Stimulated activated CD8-positive, alpha-beta memory T cell treated with anti-CD3 and anti-CD28 coated beads, Interleukin-12 subunit alpha, Interleukin-12 subunit beta, amount 100 ng/mL, for 24 hours (primary cell): ENCODE data around the gene RETREG1.
"Not testable (repeated sequence)": the region's sequence is repeated elsewhere in the genome, so short reads cannot be mapped to it uniquely, and the experiment has no call there.

Experiments used
- DNase-seq: peaks from one replicate; pipeline ENCODE4 v3.0.0-alpha.2; 2020; ENCODE audit errors: extremely low read depth

The RETREG1 gene

GRCh38 chr5:16456103-16456832 is 160.5 kb downstream of the RETREG1 start:
- DNase-seq, result no peak

DNA sequence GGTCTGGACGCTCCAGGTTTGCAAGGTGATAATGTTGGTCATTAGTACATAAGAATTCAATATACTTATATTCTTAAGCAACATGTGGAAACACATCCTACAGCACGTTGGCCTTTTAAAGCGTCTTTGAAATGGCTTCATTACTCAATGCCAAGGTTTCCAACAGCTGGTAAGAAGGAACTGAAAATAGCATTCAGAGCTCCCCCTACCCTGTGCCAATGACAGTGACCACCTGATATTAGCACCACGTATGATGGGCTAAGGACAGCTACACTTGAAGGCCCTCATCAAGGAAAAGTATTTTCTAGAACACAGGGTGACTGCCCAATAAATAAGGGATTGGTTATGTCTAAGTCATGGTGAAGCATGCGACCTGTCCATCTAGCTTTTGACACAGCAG is 161.1 kb downstream of the RETREG1 start:
- DNase-seq, result no peak

- no peak for DNase-seq
Measured at GRCh38 chr5:16454686-16455085, 162.1 kb downstream of the RETREG1 start.

- no peak for DNase-seq
Measured at GRCh38 chr5:16453609-16454008, 163.2 kb downstream of the RETREG1 start.

DNA sequence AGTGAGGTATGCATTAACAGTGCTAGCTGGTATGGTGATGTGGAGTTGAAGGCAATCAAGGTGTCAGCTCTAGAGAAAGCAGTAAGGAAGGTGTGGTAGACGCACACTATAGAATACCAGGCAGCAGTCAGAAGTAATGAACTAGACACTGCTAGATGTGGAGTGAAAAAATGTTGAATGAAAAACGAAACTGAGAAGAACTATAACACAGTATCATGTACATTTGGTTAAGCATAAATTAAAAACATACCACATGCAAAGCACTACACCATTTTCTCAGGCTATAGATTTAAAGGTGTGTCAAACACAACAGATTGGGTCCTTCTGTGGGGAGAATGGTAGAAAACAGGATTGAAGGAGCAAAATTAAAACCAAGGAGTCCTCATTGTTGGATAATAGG is 166.6 kb downstream of the RETREG1 start:
- no peak for DNase-seq

DNA sequence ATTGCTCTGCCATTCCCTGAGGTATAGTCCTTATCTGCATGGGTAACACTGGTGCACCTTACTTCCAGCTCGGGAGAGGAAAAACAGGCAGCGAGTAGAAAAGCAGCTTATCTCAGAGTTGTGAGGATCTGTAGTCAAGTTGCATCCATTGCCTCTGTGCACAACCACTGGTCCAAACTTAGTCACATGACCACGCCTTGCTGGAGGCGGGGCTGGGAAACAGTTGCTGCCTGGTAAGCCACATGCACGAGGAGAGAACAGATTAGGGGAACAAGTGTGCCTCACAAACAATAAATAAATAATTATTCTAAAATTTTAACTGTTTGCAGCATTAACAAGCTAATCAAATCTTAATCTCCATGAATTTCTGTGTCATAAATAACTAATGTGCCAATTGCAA is 169.8 kb downstream of the RETREG1 start:
- no peak for DNase-seq

DNA sequence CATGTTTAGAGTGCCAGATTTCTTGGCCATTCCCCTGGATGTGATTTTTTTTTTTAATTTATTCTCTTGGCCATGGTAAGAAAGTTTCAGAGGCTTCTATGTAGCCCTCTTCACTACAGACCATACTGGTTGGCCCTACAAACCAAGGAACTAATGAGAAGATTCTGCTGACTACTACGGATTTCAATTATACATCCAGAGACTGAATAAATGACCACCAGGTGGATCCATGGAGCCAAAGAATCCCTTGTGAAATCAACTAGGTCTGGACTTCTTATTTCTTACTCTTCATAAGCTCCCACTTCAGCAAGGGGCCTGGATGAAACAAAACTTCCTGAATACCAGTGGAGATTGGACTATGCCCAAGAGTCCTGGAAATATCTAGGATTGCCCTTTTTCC is 178.8 kb downstream of the RETREG1 start:
- no peak for DNase-seq

DNA sequence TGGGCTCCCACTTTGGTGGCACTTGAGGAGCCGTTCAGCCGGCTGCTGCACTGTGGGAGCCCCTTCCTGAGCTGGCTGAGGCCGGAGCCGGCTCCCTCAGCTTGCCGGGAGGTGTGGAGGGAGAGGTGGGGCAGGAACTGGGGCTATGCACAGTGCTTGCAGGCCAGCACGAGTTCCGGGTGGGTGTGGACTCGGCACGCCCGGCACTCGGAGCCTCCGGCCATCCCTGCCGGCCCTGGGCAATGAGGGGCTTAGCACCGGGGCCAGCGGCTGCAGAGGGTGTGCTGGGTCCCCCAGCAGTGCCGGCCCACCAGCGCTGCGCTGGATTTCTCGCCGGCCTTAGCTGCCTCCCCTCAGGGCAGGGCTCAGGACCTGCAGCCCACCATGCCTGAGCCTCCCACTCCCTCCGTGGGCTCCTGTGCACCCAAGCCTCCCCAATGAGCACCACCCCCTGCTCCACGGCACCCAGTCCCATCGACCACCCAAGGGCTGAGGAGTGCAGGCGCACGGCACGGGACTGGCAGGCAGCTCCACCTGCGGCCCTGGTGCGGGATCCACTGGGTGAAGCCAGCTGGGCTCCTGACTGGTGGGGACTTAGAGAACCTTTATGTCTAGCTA is 180.6 kb downstream of the RETREG1 start:
- DNase-seq, result not testable (repeated sequence)

GRCh38 chr5:16431490-16431889 is 185.3 kb downstream of the RETREG1 start:
- DNase-seq, result no peak

DNA sequence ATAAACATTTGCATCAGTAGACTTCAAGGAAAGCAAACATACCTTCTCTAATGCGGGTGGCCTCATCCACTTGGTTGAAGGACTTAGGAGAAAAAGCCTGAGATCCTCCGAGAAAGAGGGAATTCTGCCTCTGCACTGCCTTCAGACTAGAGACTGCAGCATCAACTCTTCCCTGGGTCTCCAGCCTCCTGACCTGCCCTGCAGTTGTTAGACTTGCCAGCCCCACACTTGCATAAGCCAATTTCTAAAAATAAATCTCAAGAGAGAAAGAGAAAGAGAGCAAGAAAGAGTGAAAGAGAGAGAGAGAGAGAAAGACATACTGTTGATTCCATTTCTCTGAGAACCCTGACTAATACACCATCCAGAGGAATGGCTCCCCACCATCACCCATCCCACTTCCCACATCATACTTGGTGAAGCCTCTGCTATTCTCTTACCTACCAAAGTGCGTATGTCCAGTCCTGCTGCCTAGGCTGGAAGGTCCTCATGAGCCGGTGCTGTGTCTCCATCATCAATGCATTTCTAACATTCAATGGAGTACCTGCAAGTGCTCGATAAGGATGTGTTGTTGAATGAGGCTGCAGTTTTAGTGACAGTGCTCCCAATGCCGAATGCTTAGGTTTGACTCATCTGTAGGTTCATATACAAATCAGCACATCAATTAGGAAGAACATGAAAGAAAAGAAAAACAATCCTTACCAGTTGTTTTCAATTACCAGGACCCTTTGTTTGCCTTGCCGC is 186.3 kb downstream of the RETREG1 start:
- no peak for DNase-seq

- DNase-seq, result no peak
Measured at GRCh38 chr5:16428359-16428758, 188.4 kb downstream of the RETREG1 start.

GRCh38 chr5:16427587-16427986 is 189.2 kb downstream of the RETREG1 start:
- no peak for DNase-seq
